Ishikawa (cell line): Measurements from ENCODE around the gene FMNL1.

Source experiments
- CEBPB ChIP-seq: IDR thresholded peaks from 2 replicates; pipeline ENCODE4 v1.6.1; 2012
- EGR1 ChIP-seq: IDR thresholded peaks from 2 replicates; pipeline ENCODE4 v1.6.1; 2012
- EP300 ChIP-seq: IDR thresholded peaks from 2 replicates; pipeline ENCODE4 v1.6.1; 2012; ENCODE audit warnings: borderline replicate concordance
- FOXM1 ChIP-seq: IDR thresholded peaks from 2 replicates; pipeline ENCODE4 v1.6.1; 2012; ENCODE audit warnings: low read depth, borderline replicate concordance
- NFIC ChIP-seq: IDR thresholded peaks from 2 replicates; pipeline ENCODE4 v1.6.1; 2012
- RAD21 ChIP-seq: IDR thresholded peaks from 2 replicates; pipeline ENCODE4 v1.6.1; 2012; ENCODE audit warnings: low read depth
- REST ChIP-seq: IDR thresholded peaks from 2 replicates; pipeline ENCODE4 v1.6.1; 2012; ENCODE audit warnings: low read depth, mild to moderate bottlenecking
- TAF1 ChIP-seq: IDR thresholded peaks from 2 replicates; pipeline ENCODE4 v1.6.1; 2012; ENCODE audit warnings: low read depth, mild to moderate bottlenecking
- TCF12 ChIP-seq: IDR thresholded peaks from 2 replicates; pipeline ENCODE4 v1.6.1; 2012; ENCODE audit warnings: low read depth
- TEAD4 ChIP-seq: IDR thresholded peaks from 2 replicates; pipeline ENCODE4 v1.6.1; 2012
- USF1 ChIP-seq: IDR thresholded peaks from 2 replicates; pipeline ENCODE4 v1.6.1; 2012
- YY1 ChIP-seq: IDR thresholded peaks from 2 replicates; pipeline ENCODE4 v1.6.1; 2012; ENCODE audit warnings: low read depth
- ZBTB7A ChIP-seq: IDR thresholded peaks from 2 replicates; pipeline ENCODE4 v1.6.1; 2012; ENCODE audit warnings: low read depth
- TF ChIP-seq, protein P1 (sequence below): IDR thresholded peaks from 2 replicates; pipeline ENCODE4 v1.6.1; 2012

GRCh38 chr17:45247429-45248131 lies 25.9 kb downstream of the FMNL1 start:
- TF ChIP-seq TAF1 (peak; percentile 63; the same call in 1 of the 2 replicates), CEBPB (no peak), EP300 (0 out of 2 replicates have a peak, but pooled peaks have one; percentile 13), RAD21 (no peak), TCF12 (no peak; the same call in 1 of the 2 replicates), REST (0 out of 2 replicates have a peak, but pooled peaks have one; percentile 11), NFIC (peak; percentile 29; the same call in 1 of the 2 replicates), YY1 (no peak; the same call in 1 of the 2 replicates), TEAD4 (peak; percentile 7), USF1 (peak; percentile 61), ZBTB7A (no peak; the same call in 1 of the 2 replicates), EGR1 (peak; percentile 62; the same call in 1 of the 2 replicates), FOXM1 (no peak)
- TF ChIP-seq, protein P1, sequence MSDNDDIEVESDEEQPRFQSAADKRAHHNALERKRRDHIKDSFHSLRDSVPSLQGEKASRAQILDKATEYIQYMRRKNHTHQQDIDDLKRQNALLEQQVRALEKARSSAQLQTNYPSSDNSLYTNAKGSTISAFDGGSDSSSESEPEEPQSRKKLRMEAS = peak; percentile 81
